IMR-90 (cell line): ENCODE results near the gene COL28A1. TPM values are rescaled to one million over a fixed set of nuclear protein-coding genes. Genes with fewer than 3 reads are reported as not detected.

ENCODE experiments used
- ATAC-seq: fragments of 200-7000 bp; cut with Tn5 transposase; 2 replicates; pipeline ENCODE4 v1.9.1; 2020; ENCODE audit warnings: low read depth, mild to moderate bottlenecking, moderate library complexity
- BruUV-seq: library from RNA; stranded (reverse); fragments of 400-500 nt; replicated peaks from 2 replicates; lab custom pipeline; 2021; lab: Mats Ljungman, UMichigan
- CTCF ChIA-PET: fragments of 300-600 bp; formaldehyde crosslinking; extraction: SDS; loops from one replicate; lab custom pipeline; 2021; ENCODE audit warnings: antibody characterized with exemption; lab: Yijun Ruan, JAX
- POLR2A ChIA-PET: fragments of 300-600 bp; sonication (Branson Sonifier 250); formaldehyde crosslinking; loops from one replicate; lab custom pipeline; 2022; ENCODE audit warnings: antibody characterized with exemption; ENCODE audit not compliant: unreplicated experiment; lab: Charles Lee
- DNase-seq: peaks from one replicate; pipeline ENCODE4 v3.0.0; 2013
- H2AFZ ChIP-seq: replicated peaks from 2 replicates; pipeline ENCODE3; 2013; ENCODE audit warnings: low read length, mild to moderate bottlenecking; ENCODE audit not compliant: poor library complexity
- H2AK5ac ChIP-seq: 2 replicates; pipeline ENCODE4 v1.6.1; 2013; ENCODE audit warnings: low read depth, low read length, inconsistent platforms
- H2AK9ac ChIP-seq: replicated peaks from 2 replicates; pipeline ENCODE3; 2013; ENCODE audit warnings: mild to moderate bottlenecking, low read depth, low read length, moderate library complexity; ENCODE audit not compliant: poor library complexity
- H2BK120ac ChIP-seq: 2 replicates; pipeline ENCODE4 v1.6.1; 2013; ENCODE audit warnings: low read depth, low read length, inconsistent platforms
- H2BK15ac ChIP-seq: 3 replicates; pipeline ENCODE4 v1.6.1; 2013; ENCODE audit warnings: low read depth, low read length, inconsistent platforms
- H2BK20ac ChIP-seq: 2 replicates; pipeline ENCODE4 v1.6.1; 2013; ENCODE audit warnings: low read depth, mild to moderate bottlenecking, inconsistent platforms, low read length, moderate library complexity
- H2BK5ac ChIP-seq: 2 replicates; pipeline ENCODE4 v1.6.1; 2013; ENCODE audit warnings: mild to moderate bottlenecking, low read depth, low read length, inconsistent platforms; ENCODE audit not compliant: poor library complexity, severe bottlenecking
- H3K14ac ChIP-seq: replicated peaks from 2 replicates; pipeline ENCODE4 v1.6.1; 2013; ENCODE audit warnings: low read depth, low read length, inconsistent platforms
- H3K18ac ChIP-seq: 2 replicates; pipeline ENCODE4 v1.6.1; 2013; ENCODE audit warnings: low read depth, low read length, control low read depth
- H3K23ac ChIP-seq: 2 replicates; pipeline ENCODE4 v1.6.1; 2013; ENCODE audit warnings: low read depth, low read length, inconsistent platforms
- H3K27ac ChIP-seq: 2 replicates; pipeline ENCODE4 v1.5.1; 2013; ENCODE audit warnings: mild to moderate bottlenecking, control low read depth, low read length; ENCODE audit not compliant: insufficient read depth
- H3K27me3 ChIP-seq: 2 replicates; pipeline ENCODE4 v1.6.1; 2013; ENCODE audit warnings: low read length; ENCODE audit not compliant: control insufficient read depth, insufficient read depth
- H3K36me3 ChIP-seq: 2 replicates; pipeline ENCODE4 v1.6.1; 2013; ENCODE audit warnings: low read length, mixed read lengths; ENCODE audit not compliant: control insufficient read depth, insufficient read depth
- H3K4ac ChIP-seq: 2 replicates; pipeline ENCODE4 v1.6.1; 2013; ENCODE audit warnings: low read depth, low read length, inconsistent platforms
- H3K4me1 ChIP-seq: 2 replicates; pipeline ENCODE4 v1.6.1; 2013; ENCODE audit warnings: low read length, mixed read lengths; ENCODE audit not compliant: control insufficient read depth, insufficient read depth
- H3K4me2 ChIP-seq: 2 replicates; pipeline ENCODE4 v1.6.1; 2013; ENCODE audit warnings: low read depth, mild to moderate bottlenecking, control low read depth, low read length, moderate library complexity
- H3K4me3 ChIP-seq: 2 replicates; pipeline ENCODE4 v1.5.1; 2013; ENCODE audit warnings: low read depth, mild to moderate bottlenecking, control low read depth, low read length, moderate library complexity; ENCODE audit not compliant: insufficient read depth
- H3K56ac ChIP-seq: 2 replicates; pipeline ENCODE4 v1.6.1; 2013; ENCODE audit warnings: low read length, inconsistent platforms; ENCODE audit not compliant: insufficient read depth; ENCODE audit errors: extremely low read depth
- H3K79me1 ChIP-seq, 2 experiments: 2 replicates each; pipeline ENCODE4 v1.6.1; 2013; ENCODE audit warnings: low read length in 2 of 2, inconsistent platforms in 1 of 2, low read depth in 1 of 2
- H3K9ac ChIP-seq: 2 replicates; pipeline ENCODE4 v1.6.1; 2013; ENCODE audit warnings: low read depth, low read length, control low read depth
- H3K9me1 ChIP-seq: 2 replicates; pipeline ENCODE4 v1.6.1; 2013; ENCODE audit warnings: low read length, inconsistent platforms; ENCODE audit not compliant: insufficient read depth
- H3K9me3 ChIP-seq: 2 replicates; pipeline ENCODE4 v1.6.1; 2013; ENCODE audit warnings: low read length; ENCODE audit not compliant: control insufficient read depth, insufficient read depth
- H4K20me1 ChIP-seq: 2 replicates; pipeline ENCODE4 v1.6.1; 2013; ENCODE audit warnings: low read length, inconsistent platforms; ENCODE audit not compliant: insufficient read depth
- H4K5ac ChIP-seq: 2 replicates; pipeline ENCODE4 v1.6.1; 2013; ENCODE audit warnings: mild to moderate bottlenecking, low read depth, low read length, control low read depth
- H4K8ac ChIP-seq, 2 experiments: 2 replicates each; pipeline ENCODE4 v1.6.1; 2013; ENCODE audit warnings: low read depth in 2 of 2, low read length in 2 of 2, control low read depth in 1 of 2, inconsistent platforms in 1 of 2
- H4K91ac ChIP-seq: 2 replicates; pipeline ENCODE4 v1.6.1; 2013; ENCODE audit warnings: low read depth, low read length, inconsistent platforms; ENCODE audit not compliant: insufficient read depth
- BHLHE40 ChIP-seq: fragments of 150-350 bp; IDR thresholded peaks from 2 replicates; pipeline ENCODE4 v1.6.1; 2016; ENCODE audit warnings: mild to moderate bottlenecking, low read depth, low read length
- CEBPB ChIP-seq: IDR thresholded peaks from 2 replicates; pipeline ENCODE4 v1.6.1; 2012; ENCODE audit warnings: low read depth, low read length, improper control_type of control experiment
- CHD1 ChIP-seq: IDR thresholded peaks from 2 replicates; pipeline ENCODE4 v1.6.1; 2012; ENCODE audit warnings: low read depth, low read length, improper control_type of control experiment
- CTCF ChIP-seq: conservative IDR thresholded peaks from 2 replicates; pipeline ENCODE4 v1.5.1; 2012; ENCODE audit warnings: mild to moderate bottlenecking, low read depth, low read length, improper control_type of control experiment
- FOS ChIP-seq: fragments of 150-350 bp; IDR thresholded peaks from 2 replicates; pipeline ENCODE4 v1.6.1; 2016; ENCODE audit warnings: low read depth, low read length
- MAFK ChIP-seq: IDR thresholded peaks from 2 replicates; pipeline ENCODE4 v1.6.1; 2012; ENCODE audit warnings: low read depth, low read length, improper control_type of control experiment
- MAZ ChIP-seq: IDR thresholded peaks from 2 replicates; pipeline ENCODE4 v1.6.1; 2012; ENCODE audit warnings: low read depth, mild to moderate bottlenecking, low read length, improper control_type of control experiment, moderate library complexity, borderline replicate concordance
- MXI1 ChIP-seq: IDR thresholded peaks from 2 replicates; pipeline ENCODE4 v1.6.1; 2012; ENCODE audit warnings: low read depth, mild to moderate bottlenecking, low read length, moderate library complexity, borderline replicate concordance
- NFE2L2 ChIP-seq: fragments of 150-350 bp; IDR thresholded peaks from 2 replicates; pipeline ENCODE4 v1.6.1; 2016; ENCODE audit warnings: low read depth, mild to moderate bottlenecking, low read length
- POLR2A ChIP-seq: IDR thresholded peaks from 2 replicates; pipeline ENCODE4 v1.6.1; 2012; ENCODE audit warnings: mild to moderate bottlenecking, low read depth, low read length
- RAD21 ChIP-seq: IDR thresholded peaks from 2 replicates; pipeline ENCODE4 v1.6.1; 2012; ENCODE audit warnings: low read length, improper control_type of control experiment
- RCOR1 ChIP-seq: IDR thresholded peaks from 2 replicates; pipeline ENCODE4 v1.6.1; 2012; ENCODE audit warnings: mild to moderate bottlenecking, low read length, improper control_type of control experiment; ENCODE audit not compliant: insufficient replicate concordance
- RFX5 ChIP-seq: IDR thresholded peaks from 2 replicates; pipeline ENCODE4 v1.8.0; 2012; ENCODE audit warnings: low read depth, mild to moderate bottlenecking, low read length, moderate library complexity
- SMC3 ChIP-seq: fragments of 150-350 bp; IDR thresholded peaks from 2 replicates; pipeline ENCODE4 v1.6.1; 2016; ENCODE audit warnings: low read depth, mild to moderate bottlenecking, antibody characterized with exemption, low read length, moderate library complexity
- whole genome bisulfite sequencing, 2 experiments: methylation state at CpG; one replicate each; pipeline versions ENCODE4 v1.1.5 to v1.1.7; 2013; ENCODE audit warnings: missing lambda C conversion rate in 2 of 2; ENCODE audit not compliant: insufficient read length in 1 of 2; ENCODE audit errors: extremely low coverage in 2 of 2; 5-methylcytosine and 5-hydroxymethylcytosine counted together
- dilution Hi-C: fragments of 300-500 bp; cut with HindIII; formaldehyde crosslinking; loops from one replicate; pipeline ENCODE4 v1.14.3; 2018; ENCODE audit warnings: low sequenced_read_pairs; ENCODE audit not compliant: unreplicated experiment
- in situ Hi-C: fragments of 300-500 bp; cut with MboI; formaldehyde crosslinking; loops from 3 replicates; pipeline ENCODE4 v1.14.3; 2019; ENCODE audit warnings: low sequenced_read_pairs, inconsistent platforms, mixed read lengths
- intact Hi-C: fragments of 100-400 bp; cut with micrococcal nuclease; formaldehyde crosslinking; loops from 2 replicates; pipeline ENCODE4 v1.10.0; 2022
- polyA plus RNA-seq, 3 experiments: library from polyadenylated mRNA; depleted of rRNA; stranded (reverse); fragments of >200 nt; gene quantifications; 2 replicates each; pipeline ENCODE4 v1.2.3, GENCODE V29; 2012; ENCODE audit warnings: low replicate concordance in 1 of 3
- total RNA-seq: library from RNA; depleted of rRNA; stranded (reverse); fragments of >200 nt; gene quantifications from 2 replicates; pipeline ENCODE4 v1.2.3, GENCODE V29; 2012
- TF ChIP-seq, protein P1 (sequence below): fragments of 150-350 bp; IDR thresholded peaks from 2 replicates; pipeline ENCODE4 v1.6.1; 2016; ENCODE audit warnings: low read depth, mild to moderate bottlenecking, low read length, moderate library complexity, borderline replicate concordance
- TF ChIP-seq, protein P2 (sequence below): fragments of 150-350 bp; IDR thresholded peaks from 2 replicates; pipeline ENCODE4 v1.6.1; 2017; ENCODE audit warnings: mild to moderate bottlenecking, antibody characterized with exemption, low read length, low read depth

The COL28A1 gene
- total and polyA plus RNA-seq, 2 of the 4 experiments (the other 2 are of a cell fraction), result under 0.01 to 0.05 TPM

GRCh38 chr7:7576344-7576743 is 40.7 kb upstream of the COL28A1 start:
- TF ChIP-seq, protein P1, sequence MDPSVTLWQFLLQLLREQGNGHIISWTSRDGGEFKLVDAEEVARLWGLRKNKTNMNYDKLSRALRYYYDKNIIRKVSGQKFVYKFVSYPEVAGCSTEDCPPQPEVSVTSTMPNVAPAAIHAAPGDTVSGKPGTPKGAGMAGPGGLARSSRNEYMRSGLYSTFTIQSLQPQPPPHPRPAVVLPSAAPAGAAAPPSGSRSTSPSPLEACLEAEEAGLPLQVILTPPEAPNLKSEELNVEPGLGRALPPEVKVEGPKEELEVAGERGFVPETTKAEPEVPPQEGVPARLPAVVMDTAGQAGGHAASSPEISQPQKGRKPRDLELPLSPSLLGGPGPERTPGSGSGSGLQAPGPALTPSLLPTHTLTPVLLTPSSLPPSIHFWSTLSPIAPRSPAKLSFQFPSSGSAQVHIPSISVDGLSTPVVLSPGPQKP, result no peak
- TF ChIP-seq RFX5 (no peak), RCOR1 (no peak), CHD1 (no peak), RAD21 (no peak), CTCF (no peak), NFE2L2 (no peak), BHLHE40 (no peak), FOS (no peak), MAFK (no peak), SMC3 (no peak), MXI1 (no peak), POLR2A (no peak), MAZ (no peak), CEBPB (no peak)
- TF ChIP-seq, protein P2, sequence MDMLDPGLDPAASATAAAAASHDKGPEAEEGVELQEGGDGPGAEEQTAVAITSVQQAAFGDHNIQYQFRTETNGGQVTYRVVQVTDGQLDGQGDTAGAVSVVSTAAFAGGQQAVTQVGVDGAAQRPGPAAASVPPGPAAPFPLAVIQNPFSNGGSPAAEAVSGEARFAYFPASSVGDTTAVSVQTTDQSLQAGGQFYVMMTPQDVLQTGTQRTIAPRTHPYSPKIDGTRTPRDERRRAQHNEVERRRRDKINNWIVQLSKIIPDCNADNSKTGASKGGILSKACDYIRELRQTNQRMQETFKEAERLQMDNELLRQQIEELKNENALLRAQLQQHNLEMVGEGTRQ, result no peak
- no peak overlapping the region for H3K4me2 ChIP-seq
- H2BK20ac ChIP-seq, result no peak overlapping the region
- no peak overlapping the region for H3K14ac ChIP-seq
- dilution Hi-C loops (no loop called here), in situ Hi-C loops (no loop called here), intact Hi-C loops (no loop called here)
- no peak overlapping the region for H2BK15ac ChIP-seq
- H3K23ac ChIP-seq, result no peak overlapping the region
- no peak overlapping the region for H4K91ac ChIP-seq
- no peak overlapping the region for H2BK5ac ChIP-seq
- no peaks in the 10 kb centered on the region for H3K27me3 ChIP-seq
- H3K9ac ChIP-seq, result no peak overlapping the region
- H3K18ac ChIP-seq, result no peak overlapping the region
- H2AFZ ChIP-seq, result no peak overlapping the region
- ChIA-PET CTCF (no interaction called here), POLR2A (no interaction called here)
- no peak overlapping the region for H4K8ac ChIP-seq
- H3K56ac ChIP-seq, result no peak overlapping the region
- H3K79me1 ChIP-seq, result peaks cover 8 to 17% of the 10 kb centered on the region in 2 experiments
- no peak overlapping the region for H3K27ac ChIP-seq
- no peak overlapping the region for H3K4me3 ChIP-seq
- H3K36me3 ChIP-seq, result peaks cover 5% of the 10 kb centered on the region; the same call in 1 of the 2 replicates
- H2AK9ac ChIP-seq, result no peak overlapping the region
- BruUV-seq, result no TSS peak
- H3K9me1 ChIP-seq, result no peaks in the 10 kb centered on the region
- no peaks in the 10 kb centered on the region for H4K20me1 ChIP-seq
- ATAC-seq, result no peak
- H2BK120ac ChIP-seq, result no peak overlapping the region
- H4K5ac ChIP-seq, result no peak overlapping the region
- H2AK5ac ChIP-seq, result no peak overlapping the region
- H3K4me1 ChIP-seq, result no peaks in the 10 kb centered on the region
- WGBS, 2 experiments, result 100% methylated on average over 1 of the region's 1 CpG; no CpG with 5 or more reads in 1 of the 2 experiments
- no peak for DNase-seq
- no peaks in the 10 kb centered on the region for H3K9me3 ChIP-seq
- no peak overlapping the region for H3K4ac ChIP-seq
